Cardiac atrium fibroblast (primary cell): Measurements from ENCODE around the gene PTGIS. TPM values are rescaled to one million over a fixed set of nuclear protein-coding genes. Genes with fewer than 3 reads are reported as not detected.

Experiments used
- total RNA-seq: library from RNA; depleted of rRNA; stranded (reverse); fragments of >200 nt; gene quantifications from 2 replicates; pipeline ENCODE4 v1.2.3, GENCODE V29; 2015

The PTGIS gene
- 18.8 and 20.7 TPM in 2 replicates for total RNA-seq

DNA sequence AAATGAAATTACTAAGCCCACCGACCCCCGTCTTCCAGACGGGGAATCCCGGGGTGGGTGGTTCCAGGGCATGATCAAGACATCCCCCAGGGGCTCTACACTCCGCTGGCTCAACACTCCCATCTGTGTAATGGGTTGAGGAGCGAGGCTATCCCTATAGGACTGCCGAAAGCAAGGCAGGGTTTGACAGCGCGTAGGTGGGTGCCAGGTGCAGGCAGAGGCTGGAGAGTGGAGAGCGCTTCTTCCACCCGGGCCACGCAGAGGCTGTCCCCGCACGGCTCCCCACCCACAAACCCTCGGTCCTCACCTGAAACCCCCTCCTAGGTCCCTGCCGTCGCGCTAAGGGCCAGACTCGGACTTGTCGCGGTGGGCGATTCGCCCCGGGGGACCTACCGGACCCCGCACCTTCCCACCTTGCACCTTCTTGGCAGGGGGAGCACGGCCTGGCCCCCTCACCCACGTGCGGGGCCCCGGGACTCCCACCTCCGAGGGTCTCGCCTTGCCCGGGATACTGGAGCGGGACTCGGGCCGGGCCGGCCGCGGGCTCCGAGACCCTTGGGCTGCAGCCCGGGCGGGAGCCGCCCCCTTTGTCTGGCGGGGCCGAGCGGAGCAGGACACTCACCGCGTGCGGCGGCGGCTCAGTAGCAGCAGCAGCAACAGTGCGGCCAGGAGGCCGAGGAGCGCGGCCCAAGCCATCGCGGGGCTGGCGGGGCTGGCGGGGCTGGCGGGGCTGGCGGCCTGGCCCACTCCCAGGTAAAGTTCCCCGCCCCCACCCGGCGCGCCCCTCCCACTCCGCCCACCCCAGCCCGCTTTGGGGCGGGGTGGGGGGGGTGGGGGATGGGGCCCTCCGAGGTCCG, at the start of gene PTGIS:
TSS of gene PTGIS (minus strand) at position 717 of the 857 bp plus-strand sequence. CDS start at position 696, 21 bp downstream.

GRCh38 chr20:49482621-49483017, 85.3 kb downstream of the PTGIS start, which contains the start of gene KCNB1:
Gene KCNB1, minus strand, starts transcription at chr20:49482668. Its CDS starts 188 bp downstream, at chr20:49482480.

Other genes with a start within 250 kb of the PTGIS start
- 0.18 and 2.4 TPM in 2 replicates for gene KCNB1, start 85.5 kb downstream of the PTGIS start, total RNA-seq
- 17.1 and 32.4 TPM in 2 replicates for gene B4GALT5, start 145.7 kb upstream of the PTGIS start, total RNA-seq
- 4.3 and 5.0 TPM in 2 replicates for gene SLC9A8, start 244.7 kb upstream of the PTGIS start, total RNA-seq